ENCODE results near the gene RPTOR. TPM values are rescaled to one million over a fixed set of nuclear protein-coding genes. Genes with fewer than 3 reads are reported as not detected.

The RPTOR gene
- total RNA-seq, 4 donors from 2014 or later = 47.6 to 56.9 (median 55.4) TPM

DNA sequence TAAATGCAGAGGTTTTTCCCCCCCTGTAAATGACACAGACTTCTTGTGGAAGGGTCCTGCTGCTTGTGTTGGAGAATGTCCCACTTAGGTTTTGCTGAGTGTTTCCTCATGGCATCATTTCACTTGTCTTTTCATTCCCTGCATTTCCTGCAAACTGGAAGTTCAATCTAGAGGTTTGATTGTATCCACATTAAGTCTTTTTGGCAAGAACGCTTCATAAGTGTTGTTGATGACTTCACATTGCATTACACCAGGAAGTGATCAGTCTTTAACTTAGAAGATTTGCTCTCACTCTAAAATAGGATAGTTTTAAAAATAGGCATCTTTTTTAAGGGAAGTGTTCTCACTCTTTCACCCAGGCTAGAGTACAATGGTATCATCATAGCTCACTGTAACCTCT, 67.2 kb downstream of the RPTOR start:
- intact Hi-C loops (cut with DNase I; ENCODE audit: low total_unique reads) (no loop called here), in situ Hi-C loops (cut with MboI; ENCODE audit: low sequenced_read_pairs in 4 of 4) (no loop called here)
- Histone ChIP-seq H3K9me3 (no peaks in the 10 kb centered on the region), H3K27me3 (no peaks in the 10 kb centered on the region), H3K4me1 (peaks cover 40 to 47% of the 10 kb centered on the region in 2 donors), H3K4me3 (no peak overlapping the region), H3K27ac (peak overlapping the region in 1 of 4 donors; percentile 63), H3K36me3 (no peaks in the 10 kb centered on the region)
- DNase-seq (no peak), ATAC-seq (no peak)
- TF ChIP-seq, protein P1, sequence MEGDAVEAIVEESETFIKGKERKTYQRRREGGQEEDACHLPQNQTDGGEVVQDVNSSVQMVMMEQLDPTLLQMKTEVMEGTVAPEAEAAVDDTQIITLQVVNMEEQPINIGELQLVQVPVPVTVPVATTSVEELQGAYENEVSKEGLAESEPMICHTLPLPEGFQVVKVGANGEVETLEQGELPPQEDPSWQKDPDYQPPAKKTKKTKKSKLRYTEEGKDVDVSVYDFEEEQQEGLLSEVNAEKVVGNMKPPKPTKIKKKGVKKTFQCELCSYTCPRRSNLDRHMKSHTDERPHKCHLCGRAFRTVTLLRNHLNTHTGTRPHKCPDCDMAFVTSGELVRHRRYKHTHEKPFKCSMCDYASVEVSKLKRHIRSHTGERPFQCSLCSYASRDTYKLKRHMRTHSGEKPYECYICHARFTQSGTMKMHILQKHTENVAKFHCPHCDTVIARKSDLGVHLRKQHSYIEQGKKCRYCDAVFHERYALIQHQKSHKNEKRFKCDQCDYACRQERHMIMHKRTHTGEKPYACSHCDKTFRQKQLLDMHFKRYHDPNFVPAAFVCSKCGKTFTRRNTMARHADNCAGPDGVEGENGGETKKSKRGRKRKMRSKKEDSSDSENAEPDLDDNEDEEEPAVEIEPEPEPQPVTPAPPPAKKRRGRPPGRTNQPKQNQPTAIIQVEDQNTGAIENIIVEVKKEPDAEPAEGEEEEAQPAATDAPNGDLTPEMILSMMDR (IDR thresholded peaks at IDR 0.05 in 4 of 5, conservative IDR thresholded peaks at IDR 0.05 in 1 of 5) = no peak
- TF ChIP-seq POLR2A (IDR thresholded peaks at IDR 0.05) = no peak

GRCh38 chr17:80612997-80613731, 68.5 kb downstream of the RPTOR start:
- peaks cover 43 to 48% of the 10 kb centered on the region in 2 donors for H3K4me1 ChIP-seq
- H3K4me3 ChIP-seq = no peak overlapping the region
- H3K27me3 ChIP-seq = no peaks in the 10 kb centered on the region
- in situ Hi-C loops (cut with MboI; ENCODE audit: low sequenced_read_pairs in 4 of 4) = no loop called here
- peak overlapping the region in 3 of 4 donors; percentile 41 to 63 (median 56) for H3K27ac ChIP-seq
- H3K9me3 ChIP-seq = no peaks in the 10 kb centered on the region
- no peak for TF ChIP-seq POLR2A (IDR thresholded peaks at IDR 0.05)
- TF ChIP-seq, protein P1 (IDR thresholded peaks at IDR 0.05 in 4 of 5, conservative IDR thresholded peaks at IDR 0.05 in 1 of 5) = no peak
- H3K36me3 ChIP-seq = no peaks in the 10 kb centered on the region
- intact Hi-C loops (cut with DNase I; ENCODE audit: low total_unique reads) = no loop called here
- no peak for ATAC-seq
- no peak for DNase-seq

DNA sequence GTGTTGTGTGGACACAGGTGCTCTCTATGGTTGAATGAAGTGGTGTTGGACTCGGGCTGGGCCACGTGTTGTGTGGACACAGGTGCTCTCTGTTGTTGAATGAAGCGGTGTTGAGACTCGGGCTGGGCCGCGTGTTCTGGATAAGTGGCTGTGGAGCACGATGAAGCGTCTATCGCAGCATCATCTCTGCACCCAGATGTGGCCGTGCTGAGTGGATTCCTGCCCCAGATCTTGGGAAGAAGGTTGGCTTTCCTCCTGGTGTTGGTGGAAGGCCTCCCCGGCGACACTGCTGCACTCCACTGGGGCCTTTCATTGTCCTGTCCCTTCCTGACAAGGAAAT, 69.1 kb downstream of the RPTOR start:
- H3K9me3 ChIP-seq = no peaks in the 10 kb centered on the region
- in situ Hi-C loops (cut with MboI; ENCODE audit: low sequenced_read_pairs in 4 of 4) = no loop called here

DNA sequence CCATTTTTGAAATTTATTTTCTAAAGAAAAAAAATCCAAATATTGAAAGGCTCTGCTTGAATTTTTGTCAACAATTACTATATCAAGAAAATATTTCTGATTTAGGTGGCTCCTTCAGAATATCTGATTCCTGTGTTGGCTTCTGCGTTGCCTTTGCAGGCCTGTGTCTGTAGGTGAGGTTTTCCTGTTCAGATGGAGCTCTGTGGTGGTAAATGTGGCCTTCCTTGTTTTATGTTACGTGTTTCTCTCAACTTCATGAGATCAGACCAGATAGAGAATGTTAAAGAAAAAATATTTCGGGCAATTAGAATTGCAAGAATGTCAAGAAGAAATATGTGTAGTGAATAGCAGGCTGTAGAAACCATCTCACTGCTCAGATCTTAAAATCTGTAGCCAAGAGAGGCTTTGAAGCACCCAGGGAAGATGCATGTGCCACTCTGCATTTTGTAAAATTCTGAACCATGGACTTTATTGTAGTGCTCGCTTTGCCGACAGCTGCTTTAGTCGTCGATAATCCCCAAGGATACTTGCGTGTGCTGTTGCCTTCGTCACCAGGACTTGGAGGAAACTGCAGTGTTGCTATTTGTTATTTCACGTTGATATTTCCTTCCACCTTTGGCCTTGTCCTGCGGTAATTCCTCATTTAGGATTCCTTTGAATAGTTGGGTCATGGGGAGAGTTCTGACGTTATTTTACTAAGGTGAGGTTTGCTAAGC, 69.9 kb downstream of the RPTOR start:
- Histone ChIP-seq H3K4me3 (no peak overlapping the region), H3K36me3 (no peaks in the 10 kb centered on the region), H3K4me1 (peaks cover 57 to 58% of the 10 kb centered on the region in 2 donors), H3K27ac (no peak overlapping the region), H3K27me3 (no peaks in the 10 kb centered on the region), H3K9me3 (no peaks in the 10 kb centered on the region)
- no peak for TF ChIP-seq POLR2A (IDR thresholded peaks at IDR 0.05)
- TF ChIP-seq, protein P1 (IDR thresholded peaks at IDR 0.05 in 4 of 5, conservative IDR thresholded peaks at IDR 0.05 in 1 of 5) = no peak
- DNase-seq (no peak), ATAC-seq (no peak)
- in situ Hi-C loops (cut with MboI; ENCODE audit: low sequenced_read_pairs in 4 of 4) = no loop called here
- intact Hi-C loops (cut with DNase I; ENCODE audit: low total_unique reads) = no loop called here

More for the DNA sequence above, 69.1 kb downstream of the RPTOR start:
- DNase-seq (no peak), ATAC-seq (no peak)
- Histone ChIP-seq H3K4me1 (peaks cover 49 to 52% of the 10 kb centered on the region in 2 donors), H3K4me3 (no peak overlapping the region), H3K27ac (peak overlapping the region in 2 of 4 donors; percentile 41 to 63), H3K27me3 (no peaks in the 10 kb centered on the region), H3K36me3 (no peaks in the 10 kb centered on the region)
- TF ChIP-seq, protein P1 (IDR thresholded peaks at IDR 0.05 in 4 of 5, conservative IDR thresholded peaks at IDR 0.05 in 1 of 5) = no peak
- TF ChIP-seq POLR2A (IDR thresholded peaks at IDR 0.05) = no peak
- intact Hi-C loops (cut with DNase I; ENCODE audit: low total_unique reads) = no loop called here

Measured in gastrocnemius medialis (tissue), 4 donors.